ENCODE measurements around the gene NEK1. TPM values are rescaled to one million over a fixed set of nuclear protein-coding genes. Genes with fewer than 3 reads are reported as not detected.
"Not testable (repeated sequence)": the region's sequence is repeated elsewhere in the genome, so short reads cannot be mapped to it uniquely, and the experiment has no call there.

Gene NEK1
- total RNA-seq, 1 donor from 2014 or later: 13.0 TPM

- Histone ChIP-seq H3K27me3 (ENCODE audit: insufficient read depth, low read length) (no peaks in the 10 kb centered on the region), H2AFZ (ENCODE audit: low read depth, low read length) (no peak overlapping the region), H4K20me1 (ENCODE audit: insufficient read depth, low read length) (no peaks in the 10 kb centered on the region), H3K27ac (ENCODE audit: low read depth, low read length) (no peak overlapping the region), H3K4me3 (ENCODE audit: insufficient read depth, low read depth, low read length) (no peak overlapping the region), H3K4me2 (ENCODE audit: low read length) (no peak overlapping the region), H3K79me2 (ENCODE audit: insufficient read depth, low read length) (no peaks in the 10 kb centered on the region), H3K9me3 (ENCODE audit: insufficient read depth, low read depth, low read length) (no peaks in the 10 kb centered on the region), H3K9ac (ENCODE audit: low read length) (no peak overlapping the region), H3K4me1 (ENCODE audit: insufficient read depth, low read length) (no peaks in the 10 kb centered on the region), H3K36me3 (ENCODE audit: insufficient read depth, low read length) (no peaks in the 10 kb centered on the region)
- H3K4me1 Mint-ChIP-seq (ENCODE audit: low read depth, unreplicated experiment): no peaks in the 10 kb centered on the region
- H3K9me3 Mint-ChIP-seq (ENCODE audit: unreplicated experiment): peaks cover 11% of the 10 kb centered on the region
- DNase-seq (ENCODE audit: low read depth) (no peak), FAIRE-seq (no peak)
- no peak for TF ChIP-seq CTCF (IDR thresholded peaks at IDR 0.05; ENCODE audit: insufficient read depth, low read depth, low read length)
- no peak for TF ChIP-seq EZH2 (IDR thresholded peaks at IDR 0.05; ENCODE audit: insufficient read depth, low read length)
- no peak overlapping the region for H3K4me3 Mint-ChIP-seq (ENCODE audit: unreplicated experiment)
- no peak overlapping the region for H3K27ac Mint-ChIP-seq (ENCODE audit: unreplicated experiment)
- peaks cover 17% of the 10 kb centered on the region for H3K36me3 Mint-ChIP-seq (ENCODE audit: low read depth, unreplicated experiment)
- no peaks in the 10 kb centered on the region for H3K27me3 Mint-ChIP-seq (ENCODE audit: low read depth, unreplicated experiment)
These were observed 153.8 kb downstream of the NEK1 start for GRCh38 chr4:169458575-169458974.

- H3K4me3 Mint-ChIP-seq (ENCODE audit: unreplicated experiment); H3K79me2 ChIP-seq (ENCODE audit: insufficient read depth, low read length); H3K4me2 ChIP-seq (ENCODE audit: low read length); H4K20me1 ChIP-seq (ENCODE audit: insufficient read depth, low read length); H3K4me1 ChIP-seq (ENCODE audit: insufficient read depth, low read length); H2AFZ ChIP-seq (ENCODE audit: low read depth, low read length); H3K27ac Mint-ChIP-seq (ENCODE audit: unreplicated experiment); H3K36me3 ChIP-seq (ENCODE audit: insufficient read depth, low read length); H3K4me1 Mint-ChIP-seq (ENCODE audit: low read depth, unreplicated experiment); H3K27me3 ChIP-seq (ENCODE audit: insufficient read depth, low read length); H3K9me3 Mint-ChIP-seq (ENCODE audit: unreplicated experiment); H3K27me3 Mint-ChIP-seq (ENCODE audit: low read depth, unreplicated experiment); H3K9me3 ChIP-seq (ENCODE audit: insufficient read depth, low read depth, low read length); H3K27ac ChIP-seq (ENCODE audit: low read depth, low read length); DNase-seq (ENCODE audit: low read depth); H3K9ac ChIP-seq (ENCODE audit: low read length); H3K4me3 ChIP-seq (ENCODE audit: insufficient read depth, low read depth, low read length); FAIRE-seq: not testable (repeated sequence)
- peaks cover 21% of the 10 kb centered on the region for H3K36me3 Mint-ChIP-seq (ENCODE audit: low read depth, unreplicated experiment)
These were observed 159.7 kb downstream of the NEK1 start for GRCh38 chr4:169452644-169453043.

GRCh38 chr4:169448935-169449334 is 163.4 kb downstream of the NEK1 start:
- not testable (repeated sequence) for H3K27me3 ChIP-seq (ENCODE audit: insufficient read depth, low read length); H3K4me2 ChIP-seq (ENCODE audit: low read length); H3K4me3 ChIP-seq (ENCODE audit: insufficient read depth, low read depth, low read length); H3K36me3 ChIP-seq (ENCODE audit: insufficient read depth, low read length); H2AFZ ChIP-seq (ENCODE audit: low read depth, low read length); H3K4me3 Mint-ChIP-seq (ENCODE audit: unreplicated experiment); H3K4me1 Mint-ChIP-seq (ENCODE audit: low read depth, unreplicated experiment); H3K79me2 ChIP-seq (ENCODE audit: insufficient read depth, low read length); H4K20me1 ChIP-seq (ENCODE audit: insufficient read depth, low read length); H3K27ac ChIP-seq (ENCODE audit: low read depth, low read length); DNase-seq (ENCODE audit: low read depth); H3K9me3 ChIP-seq (ENCODE audit: insufficient read depth, low read depth, low read length); FAIRE-seq; H3K4me1 ChIP-seq (ENCODE audit: insufficient read depth, low read length); H3K27me3 Mint-ChIP-seq (ENCODE audit: low read depth, unreplicated experiment); H3K9ac ChIP-seq (ENCODE audit: low read length); H3K27ac Mint-ChIP-seq (ENCODE audit: unreplicated experiment)
- Mint-ChIP-seq H3K36me3 (ENCODE audit: low read depth, unreplicated experiment) (peaks cover 16% of the 10 kb centered on the region), H3K9me3 (ENCODE audit: unreplicated experiment) (peaks cover 16% of the 10 kb centered on the region)

- TF ChIP-seq CTCF (IDR thresholded peaks at IDR 0.05; ENCODE audit: insufficient read depth, low read depth, low read length) (no peak), EZH2 (IDR thresholded peaks at IDR 0.05; ENCODE audit: insufficient read depth, low read length) (no peak)
- Histone ChIP-seq H4K20me1 (ENCODE audit: insufficient read depth, low read length) (no peaks in the 10 kb centered on the region), H2AFZ (ENCODE audit: low read depth, low read length) (no peak overlapping the region), H3K4me3 (ENCODE audit: insufficient read depth, low read depth, low read length) (no peak overlapping the region), H3K27me3 (ENCODE audit: insufficient read depth, low read length) (no peaks in the 10 kb centered on the region), H3K4me2 (ENCODE audit: low read length) (no peak overlapping the region), H3K36me3 (ENCODE audit: insufficient read depth, low read length) (no peaks in the 10 kb centered on the region), H3K27ac (ENCODE audit: low read depth, low read length) (no peak overlapping the region), H3K9me3 (ENCODE audit: insufficient read depth, low read depth, low read length) (peaks cover 3% of the 10 kb centered on the region), H3K4me1 (ENCODE audit: insufficient read depth, low read length) (no peaks in the 10 kb centered on the region), H3K9ac (ENCODE audit: low read length) (no peak overlapping the region), H3K79me2 (ENCODE audit: insufficient read depth, low read length) (no peaks in the 10 kb centered on the region)
- FAIRE-seq (no peak), DNase-seq (ENCODE audit: low read depth) (no peak)
- Mint-ChIP-seq H3K36me3 (ENCODE audit: low read depth, unreplicated experiment) (peaks cover 16% of the 10 kb centered on the region), H3K27me3 (ENCODE audit: low read depth, unreplicated experiment) (no peaks in the 10 kb centered on the region), H3K4me1 (ENCODE audit: low read depth, unreplicated experiment) (no peaks in the 10 kb centered on the region), H3K27ac (ENCODE audit: unreplicated experiment) (no peak overlapping the region), H3K4me3 (ENCODE audit: unreplicated experiment) (no peak overlapping the region), H3K9me3 (ENCODE audit: unreplicated experiment) (peaks cover 20% of the 10 kb centered on the region)
These were observed 165.6 kb downstream of the NEK1 start for GRCh38 chr4:169446824-169447223.

Measured in astrocyte (in vitro differentiated cells and primary cell).